Ovary (tissue), 9 donors: ENCODE results near the gene DGKD. TPM values are rescaled to one million over a fixed set of nuclear protein-coding genes. Genes with fewer than 3 reads are reported as not detected.

Experiments used
- DNase-seq, 5 donors: peaks; one replicate each; pipeline ENCODE4 v3.0.0-alpha.2; 2019 to 2020
- H3K27ac ChIP-seq, 2 donors: fragments of 200-600 bp; one replicate each; pipeline versions ENCODE4 v1.5.1 to v1.8.0; 2019 to 2022
- H3K27me3 ChIP-seq: fragments of 200-600 bp; one replicate; pipeline ENCODE4 v1.8.0; 2022
- H3K36me3 ChIP-seq: fragments of 200-600 bp; sonication (generic); one replicate; pipeline ENCODE4 v1.5.1; 2019
- H3K4me1 ChIP-seq: one replicate; pipeline ENCODE4 v1.8.1; 2013; ENCODE audit warnings: mild to moderate bottlenecking, moderate library complexity; ENCODE audit not compliant: insufficient read depth
- H3K4me3 ChIP-seq: fragments of 200-600 bp; sonication (generic); one replicate; pipeline ENCODE4 v1.5.1; 2017
- H3K9me3 ChIP-seq, 2 donors: fragments of 200-600 bp in 1 of 2; sonication (generic) in 1 of 2; one replicate each; pipeline versions ENCODE4 v1.5.1 to v1.8.1; 2013 to 2019; ENCODE audit warnings: mild to moderate bottlenecking in 1 of 2, moderate library complexity in 1 of 2
- EP300 ChIP-seq: sonication (generic); formaldehyde crosslinking; IDR thresholded peaks from one replicate; pipeline ENCODE4 v1.6.1; 2017; ENCODE audit warnings: antibody characterized with exemption
- POLR2A ChIP-seq: fragments of 450-650 bp; IDR thresholded peaks from one replicate; pipeline ENCODE4 v1.6.1; 2017; ENCODE audit warnings: antibody characterized with exemption, mild to moderate bottlenecking, moderate library complexity
- WGBS, 3 donors: extraction: QIAGEN DNeasy Blood & Tissue Kit in 1 of 3; methylation state at CpG; one replicate each; pipeline versions ENCODE4 v1.1.5 to v1.1.7; 2013 to 2017; 5-methylcytosine and 5-hydroxymethylcytosine counted together
- intact Hi-C, 4 donors: fragments of 100-400 bp; cut with DNase I; formaldehyde crosslinking; loops; one replicate each; pipeline versions ENCODE4 v1.11.0 to v1.15.1; 2022 to 2023
- polyA plus RNA-seq, 2 donors: library from polyadenylated mRNA; stranded (reverse); fragments of 200-250 nt in 1 of 2; fragments of 350-450 nt in 1 of 2; fragmentation: Illumina TruSeq in 1 of 2; extraction: RNeasy Lipid Tissue Mini Kit (QIAGEN cat#74804) in 1 of 2; gene quantifications; one replicate each; pipeline ENCODE4 v1.2.3, GENCODE V29; 2013 to 2014
- total RNA-seq, 7 donors: library from RNA; depleted of rRNA in 2 of 7; stranded (reverse); fragments of >200 nt in 2 of 7; fragmentation: NEBNext Ultra II Directional in 3 of 7; extraction: Animal tissue kit (Norgen Biotek cat#: 25700) in 3 of 7; gene quantifications; one replicate each; pipeline versions ENCODE4 v1.1.0 to v1.2.4, GENCODE V29; 2016 to 2023
- TF ChIP-seq, protein P1 (sequence below), 3 donors: fragments of 450-650 bp in 2 of 3; fragments of 200-600 bp in 1 of 3; IDR thresholded peaks; one replicate each; pipeline versions ENCODE4 v1.5.1 to v1.8.0; 2016 to 2022; ENCODE audit warnings: antibody characterized with exemption in 3 of 3, mild to moderate bottlenecking in 1 of 3
- donor health status: DM: no; HTN: no; CAD: no; lungs with moderate emphysema.
- donor health status: DM: no; HTN: no; CAD: no.
- donor health status: Bipolar disorder and iron deficiency.
- donor health status: DM: yes; HTN: yes; CAD: no.
- donor health status: DM: no; HTN: no; CAD: no.
- donor health status: DM: yes; HTN: yes; CAD: no.

Gene DGKD
- total and polyA plus RNA-seq, 9 donors: 9.4 to 81.8 (median 36.3) TPM

GRCh38 chr2:233440314-233440713, 86.0 kb downstream of the DGKD start:
- TF ChIP-seq, protein P1, sequence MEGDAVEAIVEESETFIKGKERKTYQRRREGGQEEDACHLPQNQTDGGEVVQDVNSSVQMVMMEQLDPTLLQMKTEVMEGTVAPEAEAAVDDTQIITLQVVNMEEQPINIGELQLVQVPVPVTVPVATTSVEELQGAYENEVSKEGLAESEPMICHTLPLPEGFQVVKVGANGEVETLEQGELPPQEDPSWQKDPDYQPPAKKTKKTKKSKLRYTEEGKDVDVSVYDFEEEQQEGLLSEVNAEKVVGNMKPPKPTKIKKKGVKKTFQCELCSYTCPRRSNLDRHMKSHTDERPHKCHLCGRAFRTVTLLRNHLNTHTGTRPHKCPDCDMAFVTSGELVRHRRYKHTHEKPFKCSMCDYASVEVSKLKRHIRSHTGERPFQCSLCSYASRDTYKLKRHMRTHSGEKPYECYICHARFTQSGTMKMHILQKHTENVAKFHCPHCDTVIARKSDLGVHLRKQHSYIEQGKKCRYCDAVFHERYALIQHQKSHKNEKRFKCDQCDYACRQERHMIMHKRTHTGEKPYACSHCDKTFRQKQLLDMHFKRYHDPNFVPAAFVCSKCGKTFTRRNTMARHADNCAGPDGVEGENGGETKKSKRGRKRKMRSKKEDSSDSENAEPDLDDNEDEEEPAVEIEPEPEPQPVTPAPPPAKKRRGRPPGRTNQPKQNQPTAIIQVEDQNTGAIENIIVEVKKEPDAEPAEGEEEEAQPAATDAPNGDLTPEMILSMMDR (IDR thresholded peaks at IDR 0.05): no peak
- TF ChIP-seq POLR2A (no peak), EP300 (no peak)
- H3K4me3 ChIP-seq: no peak overlapping the region
- H3K4me1 ChIP-seq: peaks cover 4% of the 10 kb centered on the region
- H3K27ac ChIP-seq: no peak overlapping the region
- DNase-seq: peak in 1 of 5 donors; percentile 38
- intact Hi-C loops: loop anchor here (2.0 to 10.0 kb wide), 5 partner anchors 56 to 186 kb away; partner anchors contain the start of genes ATG16L1 (in 2 of the 4) and DGKD (in 2 of the 4)
- H3K9me3 ChIP-seq: no peaks in the 10 kb centered on the region
- H3K27me3 ChIP-seq: no peaks in the 10 kb centered on the region
- H3K36me3 ChIP-seq: no peaks in the 10 kb centered on the region
- 92 to 97% (median 92%) methylated on average over 17 of the region's 17 CpGs for WGBS, 3 donors

GRCh38 chr2:233440714-233441113, 86.4 kb downstream of the DGKD start:
- peak in 1 of 5 donors; percentile 23 for DNase-seq
- H3K4me1 ChIP-seq: peaks cover 4% of the 10 kb centered on the region
- TF ChIP-seq, protein P1 (IDR thresholded peaks at IDR 0.05): no peak
- no peak for TF ChIP-seq EP300
- no peak for TF ChIP-seq POLR2A
- WGBS, 3 donors: 91 to 92% (median 91%) methylated on average over 9 of the region's 9 CpGs
- no peak overlapping the region for H3K27ac ChIP-seq
- no peaks in the 10 kb centered on the region for H3K9me3 ChIP-seq
- no peaks in the 10 kb centered on the region for H3K27me3 ChIP-seq
- no peak overlapping the region for H3K4me3 ChIP-seq
- intact Hi-C loops: loop anchor here (2.0 to 10.0 kb wide), 5 partner anchors 56 to 186 kb away; partner anchors contain the start of genes ATG16L1 (in 2 of the 4) and DGKD (in 2 of the 4)
- no peaks in the 10 kb centered on the region for H3K36me3 ChIP-seq

DNA sequence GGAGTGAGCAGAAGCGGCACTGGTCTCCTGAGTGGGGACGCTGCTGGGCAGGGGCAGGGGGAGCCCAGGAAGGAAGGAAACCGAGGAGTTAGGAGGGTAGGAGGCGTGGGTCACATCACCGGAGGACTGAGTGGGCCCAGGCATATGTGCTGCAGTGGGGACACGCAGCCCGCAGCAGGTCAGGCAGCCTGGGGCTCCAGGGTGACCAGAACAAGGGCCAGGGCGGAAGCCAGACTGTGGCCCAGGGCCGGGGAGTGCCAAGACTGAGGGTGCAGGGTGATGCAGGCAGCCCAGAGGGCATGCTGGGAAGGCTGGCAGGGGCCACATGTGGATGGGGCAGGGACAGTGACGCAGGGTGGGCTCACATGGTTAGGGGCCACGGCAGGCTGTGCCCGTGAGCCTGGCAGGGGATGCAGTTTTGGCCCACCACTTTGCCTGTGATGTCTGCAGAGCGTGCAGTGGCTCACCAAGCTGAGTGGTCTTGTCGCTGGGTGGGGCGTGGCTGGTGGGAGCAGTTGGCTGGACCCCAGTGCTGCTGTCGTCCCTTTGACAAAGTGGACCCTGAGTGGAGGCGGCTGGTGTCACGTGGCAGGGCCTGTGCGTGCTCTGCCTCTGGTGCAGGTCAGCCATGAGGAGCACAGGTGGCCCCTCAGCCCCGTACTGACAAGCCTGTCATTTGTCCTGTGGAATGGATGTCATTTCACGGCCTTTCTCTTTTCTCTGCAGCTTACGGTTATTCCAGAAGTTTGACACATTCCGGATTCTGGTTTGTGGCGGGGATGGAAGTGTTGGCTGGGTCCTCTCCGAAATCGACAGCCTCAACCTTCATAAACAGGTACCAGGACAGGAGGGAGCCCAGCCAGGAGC, 87.1 kb downstream of the DGKD start:
- no peaks in the 10 kb centered on the region for H3K27me3 ChIP-seq
- H3K4me1 ChIP-seq: peaks cover 4% of the 10 kb centered on the region
- no peaks in the 10 kb centered on the region for H3K9me3 ChIP-seq
- DNase-seq: peak in 1 of 5 donors; percentile 34
- no peaks in the 10 kb centered on the region for H3K36me3 ChIP-seq
- TF ChIP-seq EP300: no peak
- intact Hi-C loops: loop anchor here (2.0 to 10.0 kb wide), 5 partner anchors 57 to 187 kb away; partner anchors contain the start of genes ATG16L1 (in 2 of the 4) and DGKD (in 2 of the 4)
- 92 to 94% (median 94%) methylated on average over 26 of the region's 26 CpGs for WGBS, 3 donors
- no peak overlapping the region for H3K4me3 ChIP-seq
- no peak overlapping the region for H3K27ac ChIP-seq

GRCh38 chr2:233442028-233442310, 87.7 kb downstream of the DGKD start:
- WGBS, 3 donors: 79 to 87% (median 86%) methylated on average over 4 of the region's 4 CpGs
- Histone ChIP-seq H3K36me3 (no peaks in the 10 kb centered on the region), H3K27me3 (no peaks in the 10 kb centered on the region), H3K4me1 (peaks cover 4% of the 10 kb centered on the region), H3K27ac (no peak overlapping the region), H3K4me3 (no peak overlapping the region), H3K9me3 (no peaks in the 10 kb centered on the region)
- DNase-seq: peak in 2 of 5 donors; percentile 7 to 13
- TF ChIP-seq, protein P1 (IDR thresholded peaks at IDR 0.05): no peak
- TF ChIP-seq EP300 (no peak), POLR2A (no peak)
- intact Hi-C loops: loop anchor here in 3 of 4 donors (10.0 kb wide), 4 partner anchors 57 to 187 kb away; partner anchors contain the start of genes ATG16L1 (in 2 of the 3) and DGKD (in 2 of the 3)
